Glutamatergic neuron (in vitro differentiated cells): ENCODE data around the gene HTR4. TPM values are rescaled to one million over a fixed set of nuclear protein-coding genes. Genes with fewer than 3 reads are reported as not detected.
"Not testable (repeated sequence)": the region's sequence is repeated elsewhere in the genome, so short reads cannot be mapped to it uniquely, and the experiment has no call there.

Experiments
- DNase-seq: peaks from one replicate; pipeline ENCODE4 v3.0.0; 2022
- H3K27ac Mint-ChIP-seq: one replicate; pipeline ENCODE4 v1.8.0; 2020; ENCODE audit warnings: mild to moderate bottlenecking, mixed read lengths, inconsistent platforms; ENCODE audit not compliant: unreplicated experiment
- H3K27me3 Mint-ChIP-seq: one replicate; pipeline ENCODE4 v1.8.0; 2020; ENCODE audit warnings: mild to moderate bottlenecking, moderate library complexity, mixed read lengths, inconsistent platforms; ENCODE audit not compliant: unreplicated experiment
- H3K36me3 Mint-ChIP-seq: one replicate; pipeline ENCODE4 v1.8.0; 2020; ENCODE audit warnings: mild to moderate bottlenecking, mixed read lengths, inconsistent platforms; ENCODE audit not compliant: unreplicated experiment
- H3K4me1 Mint-ChIP-seq: one replicate; pipeline ENCODE4 v1.8.0; 2020; ENCODE audit warnings: mild to moderate bottlenecking, low read depth, mixed read lengths, inconsistent platforms; ENCODE audit not compliant: unreplicated experiment
- H3K4me3 Mint-ChIP-seq: one replicate; pipeline ENCODE4 v1.8.0; 2020; ENCODE audit warnings: mild to moderate bottlenecking, mixed read lengths, inconsistent platforms; ENCODE audit not compliant: unreplicated experiment
- H3K9me3 Mint-ChIP-seq: one replicate; pipeline ENCODE4 v1.8.0; 2020; ENCODE audit warnings: mild to moderate bottlenecking, moderate library complexity, mixed read lengths, inconsistent platforms; ENCODE audit not compliant: unreplicated experiment
- CTCF ChIP-seq: fragments of 200-600 bp; sonication (generic); IDR thresholded peaks from one replicate; pipeline ENCODE4 v1.5.0; 2021; ENCODE audit not compliant: partially characterized antibody, unreplicated experiment
- total RNA-seq: library from RNA; stranded (reverse); fragmentation: NEBNext Ultra II Directional; extraction: Animal tissue kit (Norgen Biotek cat#: 25700); gene quantifications from one replicate; pipeline ENCODE4 v1.2.1, GENCODE V29; 2021; ENCODE audit not compliant: unreplicated experiment

The HTR4 gene
- total RNA-seq, 1 donor from 2014 or later: not detected

DNA sequence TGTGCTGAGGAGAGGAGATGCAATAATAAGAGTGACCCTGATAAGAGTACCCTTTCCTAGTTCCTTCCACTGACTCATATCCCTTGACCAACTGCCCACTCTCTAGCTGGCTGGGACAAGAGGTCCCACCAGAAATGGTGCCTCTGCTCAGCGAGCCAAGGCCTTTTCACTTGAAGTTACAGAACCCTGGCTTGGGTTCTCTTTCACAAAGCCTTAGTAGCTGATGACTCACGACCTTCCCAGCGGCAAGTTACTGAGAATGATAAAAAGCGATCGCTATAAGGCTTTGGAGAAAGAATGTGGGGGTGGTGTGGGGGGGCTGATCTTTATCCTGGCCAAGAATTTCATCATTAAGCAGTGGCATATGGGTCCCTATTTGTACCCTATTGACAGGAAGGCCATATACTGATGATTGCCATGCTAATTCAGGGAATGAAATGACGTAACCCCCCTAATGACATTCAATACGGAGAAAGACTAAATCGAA lies 180.3 kb downstream of the HTR4 start:
- DNase-seq: no peak
- no peaks in the 10 kb centered on the region for H3K4me1 Mint-ChIP-seq
- no peaks in the 10 kb centered on the region for H3K9me3 Mint-ChIP-seq
- no peak overlapping the region for H3K4me3 Mint-ChIP-seq
- no peaks in the 10 kb centered on the region for H3K27me3 Mint-ChIP-seq
- H3K36me3 Mint-ChIP-seq: no peaks in the 10 kb centered on the region
- no peak for TF ChIP-seq CTCF
- no peak overlapping the region for H3K27ac Mint-ChIP-seq

DNA sequence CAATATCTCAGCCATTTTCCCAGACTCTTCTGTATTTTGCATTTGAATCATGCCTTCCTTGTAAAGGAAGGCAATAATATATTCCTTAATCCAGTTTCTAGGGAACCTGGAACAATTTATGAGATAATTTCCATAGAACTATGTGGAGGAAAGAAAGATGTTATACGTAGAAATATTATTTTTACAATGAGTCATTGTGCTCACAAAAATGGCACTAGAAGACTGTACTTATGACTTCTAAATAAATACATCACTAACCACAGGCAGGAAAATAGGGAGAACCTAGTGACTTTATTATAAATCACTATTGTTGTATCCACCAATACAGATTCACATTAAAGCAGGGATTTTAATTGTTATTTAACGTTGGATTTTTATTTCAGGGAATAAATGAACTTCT lies 182.9 kb downstream of the HTR4 start:
- H3K27me3 Mint-ChIP-seq: no peaks in the 10 kb centered on the region
- H3K27ac Mint-ChIP-seq: no peak overlapping the region
- H3K36me3 Mint-ChIP-seq: no peaks in the 10 kb centered on the region
- no peaks in the 10 kb centered on the region for H3K4me1 Mint-ChIP-seq
- no peak overlapping the region for H3K4me3 Mint-ChIP-seq
- DNase-seq: no peak
- no peaks in the 10 kb centered on the region for H3K9me3 Mint-ChIP-seq
- TF ChIP-seq CTCF: no peak

- Mint-ChIP-seq H3K27ac (no peak overlapping the region), H3K4me3 (no peak overlapping the region), H3K36me3 (no peaks in the 10 kb centered on the region), H3K9me3 (no peaks in the 10 kb centered on the region), H3K4me1 (no peaks in the 10 kb centered on the region), H3K27me3 (no peaks in the 10 kb centered on the region)
- DNase-seq: no peak
- no peak for TF ChIP-seq CTCF
Observed at GRCh38 chr5:148469501-148469935, 184.8 kb downstream of the HTR4 start.

- DNase-seq, H3K4me3 Mint-ChIP-seq, H3K27me3 Mint-ChIP-seq, H3K4me1 Mint-ChIP-seq, H3K27ac Mint-ChIP-seq, H3K9me3 Mint-ChIP-seq, H3K36me3 Mint-ChIP-seq: not testable (repeated sequence)
Observed at GRCh38 chr5:148468746-148469145, 185.6 kb downstream of the HTR4 start.

DNA sequence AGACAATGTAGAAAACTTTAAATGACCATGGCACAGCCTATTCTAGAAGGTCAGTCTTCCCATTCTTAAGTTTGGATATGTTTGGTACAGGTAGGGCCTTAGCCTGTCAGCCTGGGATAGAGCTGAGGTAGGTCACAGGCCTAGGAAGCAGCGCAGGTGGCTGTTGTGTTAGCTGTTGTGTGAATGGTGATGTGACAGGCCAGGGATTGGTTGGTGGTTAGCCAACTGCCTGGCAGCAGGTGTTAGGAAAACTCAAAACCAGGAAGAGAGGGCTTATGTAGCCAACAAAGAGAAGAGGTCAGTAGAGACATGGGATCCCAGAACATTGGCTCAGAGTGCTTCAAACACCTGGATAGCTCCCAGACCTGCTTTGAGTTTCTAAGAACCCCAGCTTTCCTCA lies 186.4 kb downstream of the HTR4 start:
- no peaks in the 10 kb centered on the region for H3K36me3 Mint-ChIP-seq
- TF ChIP-seq CTCF: no peak
- H3K4me3 Mint-ChIP-seq: no peak overlapping the region
- no peaks in the 10 kb centered on the region for H3K9me3 Mint-ChIP-seq
- no peak overlapping the region for H3K27ac Mint-ChIP-seq
- H3K4me1 Mint-ChIP-seq: no peaks in the 10 kb centered on the region
- DNase-seq: no peak
- H3K27me3 Mint-ChIP-seq: no peaks in the 10 kb centered on the region

- no peaks in the 10 kb centered on the region for H3K4me1 Mint-ChIP-seq
- H3K4me3 Mint-ChIP-seq: no peak overlapping the region
- H3K27me3 Mint-ChIP-seq: no peaks in the 10 kb centered on the region
- H3K9me3 Mint-ChIP-seq: no peaks in the 10 kb centered on the region
- H3K27ac Mint-ChIP-seq: no peak overlapping the region
- H3K36me3 Mint-ChIP-seq: no peaks in the 10 kb centered on the region
- TF ChIP-seq CTCF: no peak
- no peak for DNase-seq
Observed at GRCh38 chr5:148466236-148466580, 188.1 kb downstream of the HTR4 start.
